CD4-positive, alpha-beta T cell (primary cell): Measurements from ENCODE around the gene LCN1. TPM values are rescaled to one million over a fixed set of nuclear protein-coding genes. Genes with fewer than 3 reads are reported as not detected.

Source experiments
- ATAC-seq: fragments of 200-7000 bp; cut with Tn5 transposase; one replicate; pipeline ENCODE4 v1.10.0; 2022; ENCODE audit warnings: mild to moderate bottlenecking; ENCODE audit not compliant: poor library complexity
- CTCF ChIA-PET: fragments of 350-600 bp; sonication (Branson Sonifier 250); formaldehyde crosslinking; loops from one replicate; lab custom pipeline; 2021; ENCODE audit warnings: antibody characterized with exemption, inconsistent platforms; lab: Charles Lee
- POLR2A ChIA-PET: fragments of 350-600 bp; sonication (Branson Sonifier 250); formaldehyde crosslinking; loops from one replicate; lab custom pipeline; 2021; ENCODE audit warnings: antibody characterized with exemption, inconsistent platforms; lab: Charles Lee
- DNase-seq, 14 experiments: peaks; one replicate each; pipeline ENCODE4 v3.0.0-alpha.2; 2013 to 2020; ENCODE audit warnings: mixed read lengths in 2 of 14
- H3K27ac ChIP-seq, 2 donors: one replicate each; pipeline versions ENCODE4 v1.5.1 to v1.7.0; 2013; ENCODE audit warnings: low read length in 2 of 2, low read depth in 1 of 2, mild to moderate bottlenecking in 1 of 2
- H3K27me3 ChIP-seq, 2 experiments: 1 replicate in 1 of 2; 2 replicates in 1 of 2; pipeline versions ENCODE4 v1.6.1 to v1.7.0; 2013; ENCODE audit warnings: low read length in 2 of 2, control low read depth in 1 of 2, mild to moderate bottlenecking in 1 of 2, moderate library complexity in 1 of 2; ENCODE audit not compliant: insufficient read depth in 2 of 2, control insufficient read depth in 1 of 2
- H3K36me3 ChIP-seq: one replicate; pipeline ENCODE4 v1.6.1; 2013; ENCODE audit warnings: low read length, control low read depth; ENCODE audit not compliant: insufficient read depth
- H3K4me1 ChIP-seq: one replicate; pipeline ENCODE4 v1.6.1; 2013; ENCODE audit warnings: low read length, control low read depth; ENCODE audit not compliant: insufficient read depth
- H3K4me3 ChIP-seq: one replicate; pipeline ENCODE4 v1.5.1; 2013; ENCODE audit warnings: mild to moderate bottlenecking, low read length, moderate library complexity
- H3K9me3 ChIP-seq, 2 experiments: 1 replicate in 1 of 2; 2 replicates in 1 of 2; pipeline versions ENCODE4 v1.6.1 to v1.7.0; 2013; ENCODE audit warnings: low read length in 2 of 2, mild to moderate bottlenecking in 2 of 2, control low read depth in 1 of 2, moderate library complexity in 1 of 2; ENCODE audit not compliant: control insufficient read depth in 1 of 2, insufficient read depth in 1 of 2
- H3K27ac Mint-ChIP-seq: one replicate; pipeline ENCODE4 v1.8.0; 2020; ENCODE audit warnings: mixed read lengths
- H3K27me3 Mint-ChIP-seq: one replicate; pipeline ENCODE4 v1.8.0; 2021; ENCODE audit warnings: mixed read lengths
- H3K36me3 Mint-ChIP-seq: one replicate; pipeline ENCODE4 v1.8.0; 2021; ENCODE audit warnings: low read depth, mixed read lengths
- H3K4me1 Mint-ChIP-seq: one replicate; pipeline ENCODE4 v1.8.0; 2021; ENCODE audit warnings: low read depth, mixed read lengths
- H3K4me3 Mint-ChIP-seq: one replicate; pipeline ENCODE4 v1.8.0; 2020; ENCODE audit warnings: mild to moderate bottlenecking, mixed read lengths
- H3K9me3 Mint-ChIP-seq: one replicate; pipeline ENCODE4 v1.8.0; 2020; ENCODE audit warnings: mixed read lengths
- intact Hi-C, 2 experiments: fragments of 100-400 bp; cut with DNase I in 1 of 2; cut with micrococcal nuclease in 1 of 2; formaldehyde crosslinking; loops; one replicate each; pipeline versions ENCODE4 v1.15.1 to v1.9.0; 2023 to 2025; cut with DNase I, micrococcal nuclease
- total RNA-seq, 174 experiments: library from RNA in 2 of 174; stranded (reverse) in 2 of 174; gene quantifications; one replicate each; pipeline ENCODE4 v1.2.3 and lab custom pipeline; 2021 to 2026
- TF ChIP-seq, protein P1 (sequence below): fragments of 200-600 bp; IDR thresholded peaks from one replicate; pipeline ENCODE4 v1.8.0; 2022; ENCODE audit warnings: antibody characterized with exemption, mild to moderate bottlenecking

The LCN1 gene
- total RNA-seq, 2 experiments from 2014 or later = not detected

DNA sequence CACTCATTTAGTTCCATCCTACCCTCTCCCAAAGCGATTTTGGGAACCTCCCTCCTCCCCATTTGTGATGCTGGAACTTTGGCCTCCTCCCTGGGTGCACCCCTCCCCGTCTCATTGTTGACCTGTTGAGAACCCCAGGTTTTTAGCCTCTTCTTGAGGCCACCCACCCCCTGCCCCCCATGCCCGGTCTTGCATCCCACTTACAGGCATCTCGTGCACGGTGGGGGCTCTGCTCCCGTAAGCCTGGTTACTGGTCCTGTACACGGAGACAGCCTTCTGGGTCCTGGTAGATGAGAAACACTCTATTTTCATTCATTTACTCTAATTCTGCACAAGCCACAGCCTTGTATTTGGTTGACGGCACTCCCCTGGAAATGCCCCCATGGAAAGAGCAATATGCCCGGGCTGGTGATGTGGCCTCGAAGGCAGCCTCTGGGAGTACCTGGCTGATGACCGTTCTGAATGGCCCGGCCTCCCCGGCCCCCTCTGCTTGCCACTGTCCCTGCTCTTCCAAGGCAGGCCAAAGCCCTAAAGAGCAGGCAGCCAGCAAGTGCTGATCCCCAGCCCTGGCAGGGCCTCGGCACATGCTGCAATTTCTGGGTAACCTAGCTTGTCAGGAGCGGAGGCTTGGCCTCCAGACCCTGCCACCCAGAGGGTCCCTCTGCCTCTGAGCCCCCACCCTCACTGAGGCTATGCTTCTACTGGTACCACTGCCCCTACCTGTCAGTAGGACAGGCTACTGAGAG lies 22.7 kb upstream of the LCN1 start:
- POLR2A ChIA-PET = no interaction called here
- no peak for DNase-seq
- Mint-ChIP-seq H3K36me3 (peaks cover 23% of the 10 kb centered on the region), H3K27me3 (no peaks in the 10 kb centered on the region), H3K9me3 (no peaks in the 10 kb centered on the region), H3K27ac (peak overlapping the region; percentile 56), H3K4me1 (peaks cover 15% of the 10 kb centered on the region), H3K4me3 (peak overlapping the region; percentile 87)
- intact Hi-C loops = loop anchor here in 1 of 2 experiments (5.0 to 10.0 kb wide), 2 partner anchors 1041 to 1364 kb away; partner anchors contain the start of gene WDR5
- no peak for ATAC-seq
- Histone ChIP-seq H3K4me1 (peaks cover 34% of the 10 kb centered on the region), H3K9me3 (no peaks in the 10 kb centered on the region), H3K27ac (no peak overlapping the region), H3K36me3 (peaks cover 12% of the 10 kb centered on the region), H3K27me3 (no peaks in the 10 kb centered on the region), H3K4me3 (no peak overlapping the region)
- CTCF ChIA-PET = no interaction called here
- TF ChIP-seq, protein P1, sequence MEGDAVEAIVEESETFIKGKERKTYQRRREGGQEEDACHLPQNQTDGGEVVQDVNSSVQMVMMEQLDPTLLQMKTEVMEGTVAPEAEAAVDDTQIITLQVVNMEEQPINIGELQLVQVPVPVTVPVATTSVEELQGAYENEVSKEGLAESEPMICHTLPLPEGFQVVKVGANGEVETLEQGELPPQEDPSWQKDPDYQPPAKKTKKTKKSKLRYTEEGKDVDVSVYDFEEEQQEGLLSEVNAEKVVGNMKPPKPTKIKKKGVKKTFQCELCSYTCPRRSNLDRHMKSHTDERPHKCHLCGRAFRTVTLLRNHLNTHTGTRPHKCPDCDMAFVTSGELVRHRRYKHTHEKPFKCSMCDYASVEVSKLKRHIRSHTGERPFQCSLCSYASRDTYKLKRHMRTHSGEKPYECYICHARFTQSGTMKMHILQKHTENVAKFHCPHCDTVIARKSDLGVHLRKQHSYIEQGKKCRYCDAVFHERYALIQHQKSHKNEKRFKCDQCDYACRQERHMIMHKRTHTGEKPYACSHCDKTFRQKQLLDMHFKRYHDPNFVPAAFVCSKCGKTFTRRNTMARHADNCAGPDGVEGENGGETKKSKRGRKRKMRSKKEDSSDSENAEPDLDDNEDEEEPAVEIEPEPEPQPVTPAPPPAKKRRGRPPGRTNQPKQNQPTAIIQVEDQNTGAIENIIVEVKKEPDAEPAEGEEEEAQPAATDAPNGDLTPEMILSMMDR = no peak

DNA sequence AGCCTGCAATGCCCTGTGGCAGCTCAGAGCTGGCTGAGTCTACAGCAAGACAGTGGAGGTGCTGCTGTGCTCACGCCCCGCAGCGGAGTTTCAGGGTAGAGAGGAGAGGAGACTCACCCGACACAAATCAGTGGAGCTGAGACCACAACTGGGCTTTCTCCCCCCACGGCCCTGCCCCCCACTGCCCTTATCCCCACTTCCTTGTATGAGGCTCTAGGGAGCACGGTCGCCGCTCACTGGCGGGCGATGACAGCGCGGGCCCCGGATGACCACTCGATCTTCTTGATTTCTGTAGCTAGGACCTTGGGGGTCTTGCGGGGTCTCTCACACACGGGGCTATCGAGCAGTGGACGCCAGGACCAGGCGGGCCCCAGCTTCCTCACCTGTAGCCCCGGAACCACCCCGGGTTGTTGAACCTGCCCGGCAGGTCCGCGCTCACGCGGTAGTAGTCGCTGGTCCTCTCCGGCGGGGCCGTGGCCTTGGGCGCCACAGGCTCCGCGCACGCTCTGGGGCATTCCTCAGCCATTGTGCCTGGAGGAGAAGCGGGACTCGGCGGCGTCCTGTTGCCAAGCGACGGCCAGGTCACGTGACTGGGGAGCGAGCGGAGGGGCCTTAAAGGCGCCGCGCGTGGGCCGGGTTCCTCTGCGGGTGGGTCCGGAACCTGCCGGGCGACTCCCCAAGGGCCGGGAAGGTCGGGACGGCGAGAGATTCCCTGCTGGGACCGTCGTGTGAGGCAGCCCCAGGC lies 21.7 kb upstream of the LCN1 start:
- TF ChIP-seq, protein P1 = no peak
- ATAC-seq (peak; percentile 47), DNase-seq (peak; percentile 79 to 94 (median 88))
- peak overlapping the region; percentile 97 for H3K4me3 ChIP-seq
- intact Hi-C loops = loop anchor here in 1 of 2 experiments (5.0 to 10.0 kb wide), 5 partner anchors 463 to 1365 kb away; partner anchors contain the start of genes RNU6ATAC, RXRA, UBAC1 and WDR5
- H3K27me3 ChIP-seq = no peaks in the 10 kb centered on the region
- Mint-ChIP-seq H3K27me3 (no peaks in the 10 kb centered on the region), H3K27ac (peak overlapping the region; percentile 56), H3K4me1 (peaks cover 20% of the 10 kb centered on the region), H3K4me3 (peak overlapping the region; percentile 87), H3K36me3 (peaks cover 32% of the 10 kb centered on the region), H3K9me3 (no peaks in the 10 kb centered on the region)
- ChIA-PET POLR2A (interaction anchor here (0.7 kb wide), 1 partner anchor 19 kb away, joined by 3 read pairs; no protein-coding TSS in a partner anchor), CTCF (no interaction called here)
- H3K27ac ChIP-seq = no peak overlapping the region
- H3K36me3 ChIP-seq = peaks cover 21% of the 10 kb centered on the region
- no peaks in the 10 kb centered on the region for H3K9me3 ChIP-seq
- H3K4me1 ChIP-seq = peaks cover 40% of the 10 kb centered on the region

- Histone ChIP-seq H3K4me1 (peaks cover 46% of the 10 kb centered on the region), H3K4me3 (peak overlapping the region; percentile 97), H3K27me3 (no peaks in the 10 kb centered on the region), H3K27ac (peak overlapping the region in 1 of 2 donors; percentile 41), H3K36me3 (peaks cover 26% of the 10 kb centered on the region), H3K9me3 (no peaks in the 10 kb centered on the region)
- Mint-ChIP-seq H3K9me3 (no peaks in the 10 kb centered on the region), H3K36me3 (peaks cover 38% of the 10 kb centered on the region), H3K4me1 (peaks cover 24% of the 10 kb centered on the region), H3K4me3 (peak overlapping the region; percentile 97), H3K27me3 (no peaks in the 10 kb centered on the region), H3K27ac (peak overlapping the region; percentile 76)
- TF ChIP-seq, protein P1 = no peak
- ChIA-PET POLR2A (no interaction called here), CTCF (no interaction called here)
- DNase-seq (peak in 3 of 14 experiments; percentile 10 to 14 (median 11)), ATAC-seq (peak; percentile 18)
- intact Hi-C loops = loop anchor here in 1 of 2 experiments (5.0 to 10.0 kb wide), 3 partner anchors 462 to 1335 kb away; partner anchors contain the start of genes RNU6ATAC, RXRA and UBAC1
Observed at GRCh38 chr9:135500071-135500524, 21.1 kb upstream of the LCN1 start.
